AG04449 (cell line): ENCODE measurements around the gene KBTBD13.

Source experiments
- CTCF ChIA-PET: fragments of 350-600 bp; formaldehyde crosslinking; extraction: SDS; loops from one replicate; lab custom pipeline; 2021; ENCODE audit warnings: antibody characterized with exemption; lab: Yijun Ruan, JAX
- POLR2A ChIA-PET: fragments of 400-600, 350-600 bp; formaldehyde crosslinking; extraction: SDS; loops from one replicate; lab custom pipeline; 2020; ENCODE audit warnings: antibody characterized with exemption, inconsistent platforms; lab: Yijun Ruan, JAX
- DNase-seq: peaks from one replicate; pipeline ENCODE4 v3.0.0-alpha.2; 2010; ENCODE audit warnings: low read depth, low spot score
- H3K4me3 ChIP-seq: 2 replicates; pipeline ENCODE4 v1.5.1; 2011; ENCODE audit warnings: low read depth, mild to moderate bottlenecking, control low read depth, low read length
- TF ChIP-seq, protein P1 (sequence below): IDR thresholded peaks from one replicate; pipeline ENCODE4 v1.5.1; 2011; ENCODE audit warnings: mild to moderate bottlenecking, moderate library complexity, low read length, control low read depth, inconsistent platforms; ENCODE audit not compliant: insufficient read depth; ENCODE audit errors: missing control alignments

Gene KBTBD13

DNA sequence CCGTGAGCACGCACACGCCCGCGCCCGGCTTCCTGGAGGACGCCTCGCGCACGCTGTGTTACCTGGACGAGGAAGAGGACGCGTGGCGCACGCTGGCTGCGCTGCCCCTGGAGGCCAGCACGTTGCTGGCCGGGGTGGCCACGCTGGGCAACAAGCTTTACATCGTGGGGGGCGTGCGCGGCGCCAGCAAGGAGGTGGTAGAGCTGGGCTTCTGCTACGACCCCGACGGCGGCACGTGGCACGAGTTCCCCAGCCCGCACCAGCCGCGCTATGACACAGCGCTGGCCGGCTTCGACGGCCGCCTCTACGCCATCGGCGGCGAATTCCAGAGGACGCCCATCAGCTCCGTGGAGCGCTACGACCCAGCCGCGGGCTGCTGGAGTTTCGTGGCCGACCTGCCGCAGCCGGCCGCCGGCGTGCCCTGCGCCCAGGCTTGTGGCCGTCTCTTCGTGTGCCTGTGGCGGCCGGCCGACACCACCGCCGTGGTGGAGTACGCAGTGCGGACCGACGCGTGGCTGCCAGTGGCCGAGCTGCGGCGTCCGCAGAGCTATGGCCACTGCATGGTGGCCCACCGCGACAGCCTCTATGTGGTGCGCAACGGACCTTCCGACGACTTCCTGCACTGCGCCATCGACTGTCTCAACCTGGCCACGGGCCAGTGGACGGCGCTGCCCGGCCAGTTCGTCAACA is 890 bp downstream of the KBTBD13 start:
- TF ChIP-seq, protein P1, sequence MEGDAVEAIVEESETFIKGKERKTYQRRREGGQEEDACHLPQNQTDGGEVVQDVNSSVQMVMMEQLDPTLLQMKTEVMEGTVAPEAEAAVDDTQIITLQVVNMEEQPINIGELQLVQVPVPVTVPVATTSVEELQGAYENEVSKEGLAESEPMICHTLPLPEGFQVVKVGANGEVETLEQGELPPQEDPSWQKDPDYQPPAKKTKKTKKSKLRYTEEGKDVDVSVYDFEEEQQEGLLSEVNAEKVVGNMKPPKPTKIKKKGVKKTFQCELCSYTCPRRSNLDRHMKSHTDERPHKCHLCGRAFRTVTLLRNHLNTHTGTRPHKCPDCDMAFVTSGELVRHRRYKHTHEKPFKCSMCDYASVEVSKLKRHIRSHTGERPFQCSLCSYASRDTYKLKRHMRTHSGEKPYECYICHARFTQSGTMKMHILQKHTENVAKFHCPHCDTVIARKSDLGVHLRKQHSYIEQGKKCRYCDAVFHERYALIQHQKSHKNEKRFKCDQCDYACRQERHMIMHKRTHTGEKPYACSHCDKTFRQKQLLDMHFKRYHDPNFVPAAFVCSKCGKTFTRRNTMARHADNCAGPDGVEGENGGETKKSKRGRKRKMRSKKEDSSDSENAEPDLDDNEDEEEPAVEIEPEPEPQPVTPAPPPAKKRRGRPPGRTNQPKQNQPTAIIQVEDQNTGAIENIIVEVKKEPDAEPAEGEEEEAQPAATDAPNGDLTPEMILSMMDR, result no peak
- POLR2A ChIA-PET, result no interaction called here
- no peak overlapping the region for H3K4me3 ChIP-seq
- CTCF ChIA-PET, result interaction anchor here (0.9 to 14.3 kb wide), 17 partner anchors 10 to 391 kb away, joined by 3 to 338 read pairs (median 12); partner anchors contain the start of gene RASL12
- no peak for DNase-seq

DNA sequence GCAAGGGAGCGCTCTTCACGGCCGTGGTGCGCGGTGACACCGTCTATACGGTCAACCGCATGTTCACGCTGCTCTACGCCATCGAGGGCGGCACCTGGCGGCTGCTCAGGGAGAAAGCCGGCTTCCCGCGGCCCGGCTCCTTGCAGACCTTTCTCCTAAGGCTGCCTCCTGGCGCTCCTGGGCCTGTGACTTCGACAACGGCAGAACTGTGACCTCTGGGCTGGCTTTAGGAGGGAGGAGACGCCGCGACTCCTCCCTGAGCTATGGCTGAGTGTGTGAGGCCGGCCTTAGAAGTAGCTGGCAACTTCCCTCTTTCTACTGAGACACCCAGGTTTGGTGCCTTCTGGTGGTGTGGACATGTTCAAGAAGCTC is 1.4 kb downstream of the KBTBD13 start:
- POLR2A ChIA-PET, result no interaction called here
- CTCF ChIA-PET, result interaction anchor here (0.6 to 14.3 kb wide), 20 partner anchors 10 to 391 kb away, joined by 3 to 338 read pairs (median 5); partner anchors contain the start of gene RASL12
- H3K4me3 ChIP-seq, result no peak overlapping the region
- TF ChIP-seq, protein P1, result peak; percentile 85
- no peak for DNase-seq

DNA sequence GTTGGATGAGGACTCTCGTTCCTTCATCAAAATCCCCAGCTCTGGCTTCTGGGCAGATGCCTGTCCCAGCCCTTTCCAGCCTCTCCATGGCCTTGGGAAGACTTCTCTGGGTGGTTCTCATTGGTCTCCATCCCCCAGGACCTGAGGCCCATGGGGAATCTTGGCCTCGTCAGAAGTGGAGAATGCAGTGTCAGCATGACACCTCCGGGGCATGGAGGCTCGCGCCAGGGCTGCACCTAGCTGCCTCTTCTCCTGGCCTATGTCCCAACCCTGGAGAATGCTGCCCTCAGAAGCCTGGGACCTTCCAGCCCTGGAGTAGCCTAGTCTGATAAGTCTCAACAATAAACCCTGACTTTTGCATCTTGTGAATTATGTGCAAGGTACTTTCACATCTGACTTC is 3.0 kb downstream of the KBTBD13 start:
- ChIA-PET CTCF (interaction anchor here (2.4 to 14.3 kb wide), 8 partner anchors 8 to 347 kb away, joined by 12 to 338 read pairs (median 77); partner anchors contain the start of gene RASL12), POLR2A (interaction anchor here (1.1 kb wide), 1 partner anchor 10 kb away, joined by 3 read pairs; no protein-coding TSS in a partner anchor)
- no peak overlapping the region for H3K4me3 ChIP-seq
- no peak for DNase-seq
- TF ChIP-seq, protein P1, result no peak

DNA sequence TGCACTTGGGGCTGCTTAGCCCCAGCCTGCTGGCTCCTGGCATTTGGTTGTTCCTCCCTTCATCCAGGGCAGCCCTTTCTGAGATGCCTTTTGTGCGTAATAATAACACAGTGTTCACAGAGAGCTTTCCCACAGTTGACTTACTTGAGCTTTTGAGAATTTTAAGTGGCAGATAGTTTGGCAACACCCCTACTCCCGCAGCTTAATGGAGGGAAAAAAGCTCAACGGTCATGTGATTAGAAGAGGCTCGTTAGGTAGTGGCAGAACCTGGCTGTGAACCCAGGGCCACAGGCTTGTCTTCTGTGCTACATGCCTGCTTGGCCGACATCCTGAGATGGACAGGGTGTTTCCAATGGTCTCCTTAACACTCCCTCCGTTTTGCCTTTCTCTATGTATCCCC is 4.7 kb downstream of the KBTBD13 start:
- POLR2A ChIA-PET, result no interaction called here
- CTCF ChIA-PET, result interaction anchor here (2.6 to 14.3 kb wide), 6 partner anchors 8 to 47 kb away, joined by 9 to 338 read pairs (median 95); partner anchors contain the start of gene RASL12
- H3K4me3 ChIP-seq, result no peak overlapping the region

DNA sequence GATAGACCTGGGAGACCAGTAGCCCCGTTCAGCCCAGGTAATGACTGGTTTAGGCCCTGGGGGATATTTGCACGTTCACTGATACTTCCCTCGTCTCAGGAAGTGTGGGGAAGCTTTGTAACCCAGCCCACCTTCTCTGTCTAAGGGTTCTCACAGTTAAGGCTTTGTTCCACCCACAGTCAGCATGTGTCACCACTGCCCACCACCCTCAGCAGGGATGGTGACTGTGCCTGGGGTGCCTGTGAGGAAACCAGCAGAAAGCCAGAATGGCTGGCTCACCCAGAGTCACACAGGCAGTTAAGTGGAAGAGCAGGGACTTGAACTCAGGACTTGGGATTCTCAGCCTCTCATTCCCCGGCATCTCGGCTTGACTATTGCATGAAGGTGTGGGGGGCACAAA is 5.2 kb downstream of the KBTBD13 start:
- H3K4me3 ChIP-seq, result no peak overlapping the region
- TF ChIP-seq, protein P1, result no peak
- no peak for DNase-seq
- CTCF ChIA-PET, result interaction anchor here (2.6 to 14.3 kb wide), 6 partner anchors 8 to 47 kb away, joined by 9 to 338 read pairs (median 95); partner anchors contain the start of gene RASL12
- POLR2A ChIA-PET, result no interaction called here

More for the DNA sequence above, 4.7 kb downstream of the KBTBD13 start:
- TF ChIP-seq, protein P1, result no peak
- DNase-seq, result no peak

DNA sequence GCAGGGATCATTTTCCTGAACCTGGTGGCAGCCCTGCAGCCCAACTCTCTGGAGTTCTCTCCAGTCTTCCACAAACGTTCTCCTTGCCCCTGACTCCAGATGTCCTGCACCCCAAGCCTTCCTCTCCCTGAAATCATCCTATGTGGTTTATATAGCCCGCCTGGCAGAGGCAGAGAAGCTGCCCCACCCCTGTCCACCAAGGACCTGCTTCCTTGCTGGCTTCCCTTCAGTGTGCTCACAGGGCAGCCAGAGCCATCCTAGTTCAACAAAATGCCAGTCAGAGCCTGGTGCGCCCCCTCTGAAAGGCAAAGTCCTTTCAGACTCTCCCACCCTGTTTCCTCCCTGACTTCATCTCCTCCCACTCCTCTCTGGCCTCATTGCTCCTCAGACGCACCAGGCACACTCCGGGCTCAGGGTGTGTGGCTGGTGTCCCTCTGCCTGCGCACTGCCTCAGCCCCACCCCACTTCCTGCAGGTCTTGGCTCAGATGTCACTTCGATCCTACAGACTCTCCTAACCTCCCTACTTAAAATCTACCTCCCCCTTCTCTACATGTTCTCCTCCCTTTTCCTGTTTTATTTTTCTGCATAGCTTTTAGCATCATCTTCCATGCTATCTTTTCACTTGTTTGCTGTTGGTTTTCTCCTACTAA is 5.9 kb downstream of the KBTBD13 start:
- POLR2A ChIA-PET, result no interaction called here
- H3K4me3 ChIP-seq, result no peak overlapping the region
- CTCF ChIA-PET, result interaction anchor here (0.7 to 14.3 kb wide), 12 partner anchors 9 to 350 kb away, joined by 3 to 338 read pairs (median 25); partner anchors contain the start of genes RASL12, SLC51B and UBAP1L
- TF ChIP-seq, protein P1, result no peak
- DNase-seq, result no peak
